HG03135 (cell line): Measurements from ENCODE around the gene AMACR.
A peak's percentile ranks its signal among the peaks of the same experiment; 100 is the strongest.

ENCODE experiments used
- ATAC-seq: cut with Tn5 transposase; IDR thresholded peaks from one replicate; pipeline ENCODE4 v1.9.1; 2021; ENCODE audit warnings: mild to moderate bottlenecking, moderate library complexity; ENCODE audit not compliant: unreplicated experiment

The AMACR gene

GRCh38 chr5:34009610-34010009 is 1.8 kb upstream of the AMACR start:
- ATAC-seq, result no peak

GRCh38 chr5:34008802-34009201 is 952 bp upstream of the AMACR start:
- ATAC-seq, result no peak

- no peak for ATAC-seq
Measured at GRCh38 chr5:34007201-34007620, 639 bp downstream of the AMACR start.

- ATAC-seq, result no peak
Measured at GRCh38 chr5:34005681-34006080, 2.2 kb downstream of the AMACR start.

GRCh38 chr5:34005211-34005610 is 2.6 kb downstream of the AMACR start:
- ATAC-seq, result no peak

GRCh38 chr5:34003941-34004340 is 3.9 kb downstream of the AMACR start:
- ATAC-seq, result no peak

GRCh38 chr5:34002629-34003328 is 5.1 kb downstream of the AMACR start:
- no peak for ATAC-seq

GRCh38 chr5:34001241-34001841 is 6.5 kb downstream of the AMACR start:
- ATAC-seq, result no peak

GRCh38 chr5:33999978-34000377 is 7.9 kb downstream of the AMACR start:
- no peak for ATAC-seq

GRCh38 chr5:33997331-33997983 is 10.4 kb downstream of the AMACR start:
- peak; percentile 76 for ATAC-seq

- no peak for ATAC-seq
Measured at GRCh38 chr5:33995865-33996264, 12.0 kb downstream of the AMACR start.

- no peak for ATAC-seq
Measured at GRCh38 chr5:33994845-33995244, 13.0 kb downstream of the AMACR start.

- ATAC-seq, result no peak
Measured at GRCh38 chr5:33992864-33993263, 15.0 kb downstream of the AMACR start.

- no peak for ATAC-seq
Measured at GRCh38 chr5:33985447-33985846, 22.4 kb downstream of the AMACR start.

GRCh38 chr5:33984671-33985124 is 23.2 kb downstream of the AMACR start, which contains the start of gene SLC45A2:
TSS of gene SLC45A2 (minus strand) at chr5:33984693. CDS start at chr5:33984583, 110 bp downstream.
- no peak for ATAC-seq

GRCh38 chr5:33984178-33984577 is 23.7 kb downstream of the AMACR start:
- no peak for ATAC-seq

- no peak for ATAC-seq
Measured at GRCh38 chr5:33981408-33982162, 26.3 kb downstream of the AMACR start.

GRCh38 chr5:33980030-33980429 is 27.8 kb downstream of the AMACR start:
- no peak for ATAC-seq

GRCh38 chr5:33978306-33978705 is 29.5 kb downstream of the AMACR start:
- no peak for ATAC-seq

- no peak for ATAC-seq
Measured at GRCh38 chr5:33976307-33976706, 31.5 kb downstream of the AMACR start.

GRCh38 chr5:33975852-33976251 is 32.0 kb downstream of the AMACR start:
- ATAC-seq, result no peak
